Upper lobe of right lung (tissue), 1 donor: ENCODE results near the gene PTPRK. TPM values are rescaled to one million over a fixed set of nuclear protein-coding genes. Genes with fewer than 3 reads are reported as not detected.

Source experiments
- ATAC-seq: fragments of 200-7000 bp; cut with Tn5 transposase; one replicate; pipeline ENCODE4 v1.9.1; 2020; ENCODE audit warnings: mild to moderate bottlenecking, moderate library complexity
- DNase-seq: peaks from one replicate; pipeline ENCODE4 v3.0.0-alpha.2; 2020
- H3K27ac ChIP-seq: fragments of 200-600 bp; one replicate; pipeline ENCODE4 v1.8.0; 2022
- H3K27me3 ChIP-seq: fragments of 200-600 bp; one replicate; pipeline ENCODE4 v1.8.0; 2022; ENCODE audit warnings: mild to moderate bottlenecking
- H3K36me3 ChIP-seq: fragments of 200-600 bp; one replicate; pipeline ENCODE4 v1.8.0; 2022
- H3K4me1 ChIP-seq: fragments of 200-600 bp; one replicate; pipeline ENCODE4 v1.8.0; 2022
- H3K4me3 ChIP-seq: fragments of 200-600 bp; one replicate; pipeline ENCODE4 v1.8.0; 2022; ENCODE audit warnings: mild to moderate bottlenecking
- H3K9me3 ChIP-seq: fragments of 200-600 bp; one replicate; pipeline ENCODE4 v1.8.0; 2022
- CTCF ChIP-seq: fragments of 200-600 bp; IDR thresholded peaks from one replicate; pipeline ENCODE4 v1.8.0; 2022; ENCODE audit warnings: antibody characterized with exemption
- intact Hi-C: fragments of 100-400 bp; cut with DNase I; formaldehyde crosslinking; loops from one replicate; pipeline ENCODE4 v1.11.0; 2022
- total RNA-seq: library from RNA; stranded (reverse); fragmentation: NEBNext Ultra II Directional; extraction: Animal tissue kit (Norgen Biotek cat#: 25700); gene quantifications from one replicate; pipeline ENCODE4 v1.2.1, GENCODE V29; 2021
- donor health status: DM: no; HTN: yes; CAD: no; lungs with severe emphysema.

The PTPRK gene
- total RNA-seq, 1 donor from 2014 or later, result 64.6 TPM

GRCh38 chr6:128164254-128164653 is 356.1 kb downstream of the PTPRK start:
- Histone ChIP-seq H3K27me3 (no peaks in the 10 kb centered on the region), H3K9me3 (no peaks in the 10 kb centered on the region), H3K4me1 (no peaks in the 10 kb centered on the region), H3K27ac (no peak overlapping the region), H3K4me3 (no peak overlapping the region), H3K36me3 (no peaks in the 10 kb centered on the region)
- intact Hi-C loops, result no loop called here
- DNase-seq, result no peak
- ATAC-seq, result no peak
- TF ChIP-seq CTCF, result no peak

GRCh38 chr6:128162423-128162822 is 358.0 kb downstream of the PTPRK start:
- Histone ChIP-seq H3K27me3 (no peaks in the 10 kb centered on the region), H3K27ac (no peak overlapping the region), H3K9me3 (no peaks in the 10 kb centered on the region), H3K36me3 (no peaks in the 10 kb centered on the region), H3K4me3 (no peak overlapping the region), H3K4me1 (no peaks in the 10 kb centered on the region)
- no peak for TF ChIP-seq CTCF
- no peak for ATAC-seq
- intact Hi-C loops, result no loop called here
- no peak for DNase-seq

GRCh38 chr6:128161839-128162238 is 358.6 kb downstream of the PTPRK start:
- no peaks in the 10 kb centered on the region for H3K36me3 ChIP-seq
- intact Hi-C loops, result no loop called here
- no peak overlapping the region for H3K27ac ChIP-seq
- H3K4me1 ChIP-seq, result no peaks in the 10 kb centered on the region
- no peaks in the 10 kb centered on the region for H3K27me3 ChIP-seq
- H3K4me3 ChIP-seq, result no peak overlapping the region
- H3K9me3 ChIP-seq, result no peaks in the 10 kb centered on the region
- no peak for DNase-seq
- TF ChIP-seq CTCF, result no peak
- no peak for ATAC-seq

DNA sequence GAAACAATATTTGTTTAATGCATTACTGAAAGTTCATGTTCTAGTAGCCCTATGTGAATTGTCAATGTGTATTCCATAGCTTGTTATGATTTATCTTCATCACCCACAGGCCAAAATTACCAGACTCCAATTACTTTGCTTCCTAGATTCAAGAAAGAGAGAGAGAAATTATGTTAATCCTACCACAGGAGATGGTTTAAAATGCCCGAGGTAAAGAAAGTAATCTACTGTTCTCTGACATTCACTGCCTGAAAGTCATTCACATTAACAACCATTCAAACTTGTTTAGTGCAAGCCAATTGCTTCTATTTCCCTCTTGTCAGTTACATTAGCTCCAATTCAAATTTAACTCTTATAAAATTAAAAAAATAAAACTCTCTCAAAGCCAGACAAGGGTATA is 359.1 kb downstream of the PTPRK start:
- DNase-seq (no peak), ATAC-seq (no peak)
- no peaks in the 10 kb centered on the region for H3K36me3 ChIP-seq
- no peaks in the 10 kb centered on the region for H3K4me1 ChIP-seq
- H3K27ac ChIP-seq, result no peak overlapping the region
- H3K27me3 ChIP-seq, result no peaks in the 10 kb centered on the region
- H3K4me3 ChIP-seq, result no peak overlapping the region
- intact Hi-C loops, result no loop called here
- TF ChIP-seq CTCF, result no peak
- no peaks in the 10 kb centered on the region for H3K9me3 ChIP-seq

- no peak overlapping the region for H3K27ac ChIP-seq
- ATAC-seq (no peak), DNase-seq (no peak)
- H3K4me3 ChIP-seq, result no peak overlapping the region
- H3K27me3 ChIP-seq, result no peaks in the 10 kb centered on the region
- no peaks in the 10 kb centered on the region for H3K4me1 ChIP-seq
- H3K9me3 ChIP-seq, result no peaks in the 10 kb centered on the region
- H3K36me3 ChIP-seq, result no peaks in the 10 kb centered on the region
- intact Hi-C loops, result no loop called here
- no peak for TF ChIP-seq CTCF
Observed at GRCh38 chr6:128158496-128158895, 361.9 kb downstream of the PTPRK start.
